ENCODE measurements around the gene NETO2. TPM values are rescaled to one million over a fixed set of nuclear protein-coding genes. Genes with fewer than 3 reads are reported as not detected.

Gene NETO2
- total RNA-seq, 1 experiment from 2014 or later, result 28.6 TPM

GRCh38 chr16:47065766-47066688, 77.7 kb downstream of the NETO2 start:
- H2BK120ac ChIP-seq (ENCODE audit: low read depth, low read length, poor library complexity, severe bottlenecking), result no peak overlapping the region
- no peak overlapping the region for H4K5ac ChIP-seq (ENCODE audit: insufficient read length, low read depth, low read length)
- no peak for DNase-seq
- H3K36me3 Mint-ChIP-seq (ENCODE audit: insufficient read depth in 1 of 3, low read depth in 3 of 3), result no peaks in the 10 kb centered on the region; a peak in 2 of 7 replicates
- H3K4me2 ChIP-seq (ENCODE audit: insufficient read depth, insufficient read length, low read length), result no peak overlapping the region
- H3K27ac ChIP-seq (ENCODE audit: insufficient read length, low read depth, low read length), result no peak overlapping the region
- H3K4me3 Mint-ChIP-seq, result no peak overlapping the region
- peaks cover 7 to 11% of the 10 kb centered on the region in 2 experiments; a peak in 3 of 5 replicates for H3K9me3 Mint-ChIP-seq
- H4K20me1 ChIP-seq (ENCODE audit: control insufficient read depth, insufficient read depth, insufficient read length), result no peaks in the 10 kb centered on the region
- no peak overlapping the region for H4K91ac ChIP-seq (ENCODE audit: insufficient read length, low read depth, low read length)
- H3K4me1 ChIP-seq (ENCODE audit: insufficient read depth, low read length), result no peaks in the 10 kb centered on the region
- H2BK15ac ChIP-seq (ENCODE audit: low read depth, low read length), result no peak overlapping the region
- no peak overlapping the region for H3K9ac ChIP-seq (ENCODE audit: extremely low read depth, insufficient read length, low read length)
- no peaks in the 10 kb centered on the region for H3K23me2 ChIP-seq (ENCODE audit: insufficient read length, low read depth, low read length, poor library complexity, severe bottlenecking)
- no peak overlapping the region for H3K14ac ChIP-seq (ENCODE audit: insufficient read depth, low read length)
- no peaks in the 10 kb centered on the region for H3K79me2 ChIP-seq (ENCODE audit: insufficient read depth, low read length)
- peaks cover 3% of the 10 kb centered on the region; the same call in 1 of the 2 replicates for H3K27me3 Mint-ChIP-seq (ENCODE audit: low read depth)
- no peak overlapping the region for H4K8ac ChIP-seq (replicated peaks; ENCODE audit: insufficient read length, low read depth, low read length)
- no peak overlapping the region for H2AFZ ChIP-seq (ENCODE audit: low read length)
- H3K27me3 ChIP-seq (ENCODE audit: insufficient read depth, low read length), result no peaks in the 10 kb centered on the region
- H3K9me3 ChIP-seq (ENCODE audit: control insufficient read depth, low read depth, low read length), result no peaks in the 10 kb centered on the region
- no peak overlapping the region for H2BK20ac ChIP-seq (ENCODE audit: low read depth, low read length, poor library complexity, severe bottlenecking)
- H2BK12ac ChIP-seq (ENCODE audit: insufficient read length, low read depth, low read length), result no peak overlapping the region
- no peak overlapping the region for H3K23ac ChIP-seq (ENCODE audit: insufficient read length, low read depth, low read length)
- no peaks in the 10 kb centered on the region for H3K79me1 ChIP-seq (ENCODE audit: insufficient read depth, low read depth, low read length, poor library complexity, severe bottlenecking)
- no CpG with 5 or more reads among the region's 13 CpGs for WGBS (ENCODE audit: extremely low coverage, insufficient read length, low lambda C conversion rate)
- no peak overlapping the region; a peak in 1 of 7 replicates for H3K27ac Mint-ChIP-seq
- no peak overlapping the region for H3K4ac ChIP-seq (ENCODE audit: low read depth, low read length)
- no peak overlapping the region for H2BK5ac ChIP-seq (ENCODE audit: insufficient read length, low read length)
- no peak overlapping the region for H3T11ph ChIP-seq (ENCODE audit: low read length)
- peaks cover 4 to 13% of the 10 kb centered on the region in 2 experiments for H3K4me1 Mint-ChIP-seq
- TF ChIP-seq CTCF (conservative IDR thresholded peaks at IDR 0.05), result no peak
- H2AK5ac ChIP-seq (ENCODE audit: insufficient read length, low read length), result no peak overlapping the region
- no peak overlapping the region for H3K56ac ChIP-seq (ENCODE audit: insufficient read length, low read depth, low read length)
- no peak overlapping the region for H3K18ac ChIP-seq (ENCODE audit: insufficient read length, low read depth, low read length)

Data from H9 (cell line).